Activated naive CD4-positive, alpha-beta T cell treated with anti-CD3 and anti-CD28 coated beads for 36 hours (primary cell): Measurements from ENCODE around the gene ASIP. TPM values are rescaled to one million over a fixed set of nuclear protein-coding genes. Genes with fewer than 3 reads are reported as not detected.
"Not testable (repeated sequence)": the region's sequence is repeated elsewhere in the genome, so short reads cannot be mapped to it uniquely, and the experiment has no call there.

Experiments
- CTCF ChIA-PET: fragments of 350-600 bp; sonication (Branson Sonifier 250); formaldehyde crosslinking; loops from one replicate; lab custom pipeline; 2021; ENCODE audit warnings: antibody characterized with exemption; lab: Charles Lee
- DNase-seq: peaks from one replicate; pipeline ENCODE4 v3.0.0-alpha.2; 2020
- H3K27ac Mint-ChIP-seq: one replicate; pipeline ENCODE4 v1.8.0; 2021; ENCODE audit warnings: mild to moderate bottlenecking, mixed read lengths
- H3K27me3 Mint-ChIP-seq: one replicate; pipeline ENCODE4 v1.8.0; 2021; ENCODE audit warnings: low read depth, mixed read lengths
- H3K36me3 Mint-ChIP-seq: one replicate; pipeline ENCODE4 v1.8.0; 2021; ENCODE audit warnings: low read depth, mixed read lengths
- H3K4me1 Mint-ChIP-seq: one replicate; pipeline ENCODE4 v1.8.0; 2021; ENCODE audit warnings: low read depth, mixed read lengths
- H3K4me3 Mint-ChIP-seq: one replicate; pipeline ENCODE4 v1.8.0; 2021; ENCODE audit warnings: mild to moderate bottlenecking, moderate library complexity, mixed read lengths
- H3K9me3 Mint-ChIP-seq: one replicate; pipeline ENCODE4 v1.8.0; 2021; ENCODE audit warnings: mixed read lengths
- intact Hi-C: fragments of 100-400 bp; cut with micrococcal nuclease; formaldehyde crosslinking; loops from one replicate; pipeline ENCODE4 v1.15.1; 2023
- total RNA-seq, 2 experiments: library from RNA; stranded (reverse); gene quantifications; one replicate each; pipeline ENCODE4 v1.2.3, GENCODE V29; 2021

Gene ASIP
- total RNA-seq, 2 experiments from 2014 or later, result not detected

GRCh38 chr20:34216382-34216742, 24.9 kb upstream of the ASIP start:
- Mint-ChIP-seq H3K27me3 (peaks cover 22% of the 10 kb centered on the region), H3K9me3 (peaks cover 6% of the 10 kb centered on the region), H3K27ac (no peak overlapping the region), H3K4me1 (peaks cover 5% of the 10 kb centered on the region), H3K4me3 (no peak overlapping the region), H3K36me3 (no peaks in the 10 kb centered on the region)
- intact Hi-C loops, result no loop called here
- CTCF ChIA-PET, result interaction anchor here (1.8 kb wide), 1 partner anchor 26 kb away, joined by 7 read pairs; no protein-coding TSS in a partner anchor
- DNase-seq, result no peak

DNA sequence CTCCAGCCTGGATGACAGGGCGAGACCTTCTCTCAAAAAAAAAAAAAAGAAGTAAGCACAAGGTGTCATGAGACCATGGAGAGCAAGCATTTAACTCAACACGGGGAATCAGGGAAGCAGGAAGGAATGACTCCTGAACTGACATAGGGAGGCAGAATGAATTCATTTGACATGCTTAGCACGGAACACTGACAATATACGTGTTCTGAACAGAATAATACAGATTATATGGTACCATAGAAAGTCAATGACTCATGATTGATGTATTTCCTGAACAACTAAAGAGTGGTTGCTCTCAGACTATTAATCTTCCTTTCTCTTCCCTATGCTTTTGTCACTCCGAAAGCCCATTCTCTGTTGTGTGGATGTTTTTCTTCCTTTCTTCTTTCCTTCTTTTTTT, 20.7 kb upstream of the ASIP start:
- Mint-ChIP-seq H3K9me3 (no peaks in the 10 kb centered on the region), H3K27me3 (peaks cover 22% of the 10 kb centered on the region), H3K4me1 (peaks cover 5% of the 10 kb centered on the region), H3K36me3 (no peaks in the 10 kb centered on the region), H3K27ac (no peak overlapping the region), H3K4me3 (no peak overlapping the region)
- DNase-seq, result no peak
- intact Hi-C loops, result no loop called here
- CTCF ChIA-PET, result no interaction called here

- CTCF ChIA-PET, result interaction anchor here (0.6 kb wide), 1 partner anchor 26 kb away, joined by 3 read pairs; no protein-coding TSS in a partner anchor
- intact Hi-C loops, result no loop called here
- no peak for DNase-seq
- Mint-ChIP-seq H3K36me3 (no peaks in the 10 kb centered on the region), H3K4me1 (no peaks in the 10 kb centered on the region), H3K27me3 (peaks cover 15% of the 10 kb centered on the region), H3K27ac (no peak overlapping the region), H3K4me3 (no peak overlapping the region), H3K9me3 (no peaks in the 10 kb centered on the region)
Measured at GRCh38 chr20:34222208-34222607, 19.0 kb upstream of the ASIP start.

DNA sequence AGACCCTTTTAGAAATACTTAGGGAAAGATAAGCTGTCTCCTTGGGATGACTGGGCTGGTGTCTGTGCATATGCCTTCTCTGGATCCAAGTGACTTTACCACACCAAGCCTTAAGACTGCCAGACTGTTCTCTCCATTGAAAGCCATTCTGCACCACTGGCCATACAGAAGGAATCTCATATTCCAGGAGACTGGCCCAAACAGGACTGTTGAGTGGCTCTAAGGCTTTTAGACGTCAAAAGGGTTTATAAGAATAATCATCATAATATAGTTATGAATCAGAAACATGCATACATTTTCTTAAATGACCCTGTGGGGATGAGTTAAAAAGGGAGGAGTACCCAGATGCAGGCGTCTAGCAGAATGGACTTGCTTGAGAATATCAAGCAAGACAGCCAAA, 17.0 kb upstream of the ASIP start:
- H3K27me3 Mint-ChIP-seq, intact Hi-C loops, H3K9me3 Mint-ChIP-seq, H3K4me1 Mint-ChIP-seq, CTCF ChIA-PET, H3K4me3 Mint-ChIP-seq, DNase-seq, H3K36me3 Mint-ChIP-seq, H3K27ac Mint-ChIP-seq: not testable (repeated sequence)

DNA sequence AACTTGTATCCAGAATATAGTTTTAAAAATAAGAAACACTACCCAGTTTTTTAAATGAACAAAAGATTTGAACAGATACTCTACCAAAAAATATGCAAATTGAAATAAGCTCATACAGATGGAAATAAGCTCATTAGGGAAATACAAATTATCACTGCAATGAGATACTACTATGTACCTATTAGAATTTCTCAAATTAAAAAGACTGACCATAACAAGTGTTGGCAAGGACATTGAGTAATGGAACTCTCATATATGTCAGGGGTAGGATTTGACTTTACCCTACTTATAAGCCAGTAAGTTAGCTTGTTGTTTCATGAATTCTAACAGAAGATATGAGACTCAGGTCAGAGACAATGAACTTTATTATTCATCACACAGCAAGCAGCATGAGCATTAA, 9.6 kb upstream of the ASIP start:
- H3K9me3 Mint-ChIP-seq, result no peaks in the 10 kb centered on the region
- intact Hi-C loops, result no loop called here
- CTCF ChIA-PET, result no interaction called here
- peaks cover 1% of the 10 kb centered on the region for H3K36me3 Mint-ChIP-seq
- H3K27ac Mint-ChIP-seq, result no peak overlapping the region
- H3K4me1 Mint-ChIP-seq, result no peaks in the 10 kb centered on the region
- H3K27me3 Mint-ChIP-seq, result no peaks in the 10 kb centered on the region
- no peak overlapping the region for H3K4me3 Mint-ChIP-seq
- DNase-seq, result no peak

GRCh38 chr20:34232494-34233087, 8.6 kb upstream of the ASIP start:
- H3K4me3 Mint-ChIP-seq, result no peak overlapping the region
- H3K9me3 Mint-ChIP-seq, result peaks cover 3% of the 10 kb centered on the region
- H3K27ac Mint-ChIP-seq, result no peak overlapping the region
- CTCF ChIA-PET, result no interaction called here
- intact Hi-C loops, result no loop called here
- H3K36me3 Mint-ChIP-seq, result peaks cover 1% of the 10 kb centered on the region
- H3K4me1 Mint-ChIP-seq, result no peaks in the 10 kb centered on the region
- DNase-seq, result no peak
- H3K27me3 Mint-ChIP-seq, result no peaks in the 10 kb centered on the region

DNA sequence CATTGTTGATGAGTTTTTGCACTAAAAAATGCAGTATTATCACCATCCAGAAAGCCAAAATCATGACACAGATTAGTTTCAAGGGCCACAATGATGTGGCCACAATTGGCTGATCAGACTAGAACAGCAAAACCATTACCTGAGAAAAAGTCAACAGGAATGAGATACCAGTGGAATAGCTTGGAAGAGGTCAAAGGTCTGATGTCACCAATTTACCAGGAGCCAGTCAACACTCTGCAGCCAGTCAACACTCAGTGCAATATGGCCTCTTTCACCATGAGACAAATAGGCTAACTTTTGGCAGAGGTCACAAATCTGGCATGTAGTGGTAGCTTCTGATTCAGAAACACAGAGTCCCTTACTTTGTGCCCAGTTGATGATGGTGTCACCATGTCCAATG, 7.5 kb upstream of the ASIP start:
- Mint-ChIP-seq H3K9me3 (peaks cover 9% of the 10 kb centered on the region), H3K4me3 (no peak overlapping the region), H3K27ac (no peak overlapping the region), H3K4me1 (no peaks in the 10 kb centered on the region), H3K27me3 (no peaks in the 10 kb centered on the region), H3K36me3 (peaks cover 1% of the 10 kb centered on the region)
- CTCF ChIA-PET, result no interaction called here
- no peak for DNase-seq
- intact Hi-C loops, result no loop called here

DNA sequence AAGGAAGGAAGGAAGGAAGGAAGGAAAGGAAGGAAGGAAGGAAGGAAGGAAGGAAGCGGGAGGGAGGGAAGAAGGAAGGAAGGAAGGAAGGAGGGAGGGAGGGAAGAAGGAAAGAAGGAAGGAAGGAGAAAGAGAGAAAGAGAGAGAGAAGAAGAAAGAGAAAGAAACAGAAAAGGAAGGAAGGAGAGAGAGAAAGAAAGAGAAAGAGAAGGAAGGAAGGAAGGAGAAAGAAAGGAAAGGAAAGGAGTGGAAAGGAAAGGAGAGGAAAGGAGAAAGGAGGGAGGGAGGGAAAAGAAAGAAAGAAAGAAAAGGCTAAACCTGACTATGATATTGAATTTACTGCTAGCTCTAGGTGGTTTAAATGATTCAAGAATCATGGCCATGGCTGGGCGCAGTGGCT, 5.3 kb upstream of the ASIP start:
- H3K27ac Mint-ChIP-seq, result no peak overlapping the region
- H3K36me3 Mint-ChIP-seq, result peaks cover 1% of the 10 kb centered on the region
- no peak overlapping the region for H3K4me3 Mint-ChIP-seq
- H3K4me1 Mint-ChIP-seq, result peaks cover 9% of the 10 kb centered on the region
- intact Hi-C loops, result no loop called here
- no peak for DNase-seq
- no peaks in the 10 kb centered on the region for H3K27me3 Mint-ChIP-seq
- peaks cover 10% of the 10 kb centered on the region for H3K9me3 Mint-ChIP-seq
- CTCF ChIA-PET, result no interaction called here

GRCh38 chr20:34237942-34238341, 3.3 kb upstream of the ASIP start:
- H3K9me3 Mint-ChIP-seq, result peaks cover 10% of the 10 kb centered on the region

GRCh38 chr20:34240121-34240520, 1.1 kb upstream of the ASIP start:
- intact Hi-C loops, result no loop called here
- Mint-ChIP-seq H3K36me3 (peaks cover 1% of the 10 kb centered on the region), H3K4me1 (peaks cover 18% of the 10 kb centered on the region), H3K27me3 (no peaks in the 10 kb centered on the region), H3K27ac (no peak overlapping the region), H3K9me3 (peaks cover 10% of the 10 kb centered on the region), H3K4me3 (no peak overlapping the region)
- no peak for DNase-seq
- CTCF ChIA-PET, result interaction anchor here (0.7 to 1.7 kb wide), 3 partner anchors 15 to 72 kb away, joined by 3 to 5 read pairs (median 4); no protein-coding TSS in a partner anchor

More at GRCh38 chr20:34237942-34238341, 3.3 kb upstream of the ASIP start:
- intact Hi-C loops, result no loop called here
- Mint-ChIP-seq H3K27ac (no peak overlapping the region), H3K27me3 (no peaks in the 10 kb centered on the region), H3K36me3 (peaks cover 1% of the 10 kb centered on the region), H3K4me3 (no peak overlapping the region), H3K4me1 (peaks cover 18% of the 10 kb centered on the region)
- no peak for DNase-seq
- CTCF ChIA-PET, result interaction anchor here (0.9 kb wide), 1 partner anchor 402 kb away, joined by 3 read pairs; no protein-coding TSS in a partner anchor

DNA sequence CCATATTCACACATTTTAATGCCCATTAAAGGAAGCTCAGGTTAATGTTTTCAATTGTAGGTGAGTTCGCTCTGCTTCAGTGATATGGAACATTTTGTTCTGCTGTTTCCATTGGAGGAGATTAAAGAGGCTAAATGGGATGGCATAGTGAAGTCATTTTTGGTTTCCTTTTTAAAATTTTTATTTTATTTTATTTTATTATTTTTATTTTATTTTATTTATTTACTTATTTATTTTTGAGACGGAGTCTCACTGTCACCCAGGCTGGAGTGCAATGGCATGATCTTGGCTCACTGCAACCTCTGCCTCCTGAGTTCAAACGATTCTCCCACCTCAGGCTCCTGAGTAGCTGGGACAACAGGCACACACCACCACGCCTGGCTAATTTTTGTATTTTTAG, 792 bp downstream of the ASIP start:
- peaks cover 10% of the 10 kb centered on the region for H3K9me3 Mint-ChIP-seq
- H3K27me3 Mint-ChIP-seq, H3K4me3 Mint-ChIP-seq, H3K27ac Mint-ChIP-seq, DNase-seq, intact Hi-C loops, H3K36me3 Mint-ChIP-seq: not testable (repeated sequence)
- CTCF ChIA-PET, result interaction anchor here (0.7 to 1.3 kb wide), 2 partner anchors 51 to 508 kb away, joined by 3 read pairs; no protein-coding TSS in a partner anchor
- peaks cover 18% of the 10 kb centered on the region for H3K4me1 Mint-ChIP-seq

- CTCF ChIA-PET, result no interaction called here
- peaks cover 7% of the 10 kb centered on the region for H3K9me3 Mint-ChIP-seq
Measured at GRCh38 chr20:34242879-34243278, 1.7 kb downstream of the ASIP start.

GRCh38 chr20:34243377-34243776, 2.2 kb downstream of the ASIP start:
- intact Hi-C loops, result no loop called here
- Mint-ChIP-seq H3K9me3 (peaks cover 2% of the 10 kb centered on the region), H3K4me3 (no peak overlapping the region), H3K36me3 (no peaks in the 10 kb centered on the region), H3K4me1 (peaks cover 23% of the 10 kb centered on the region), H3K27me3 (no peaks in the 10 kb centered on the region), H3K27ac (no peak overlapping the region)
- no peak for DNase-seq
- CTCF ChIA-PET, result no interaction called here

More at GRCh38 chr20:34242879-34243278, 1.7 kb downstream of the ASIP start:
- Mint-ChIP-seq H3K27ac (no peak overlapping the region), H3K4me1 (peaks cover 23% of the 10 kb centered on the region), H3K27me3 (no peaks in the 10 kb centered on the region), H3K36me3 (no peaks in the 10 kb centered on the region), H3K4me3 (no peak overlapping the region)
- no peak for DNase-seq
- intact Hi-C loops, result no loop called here
